Measurements from ENCODE around the gene SLC30A2.

DNA sequence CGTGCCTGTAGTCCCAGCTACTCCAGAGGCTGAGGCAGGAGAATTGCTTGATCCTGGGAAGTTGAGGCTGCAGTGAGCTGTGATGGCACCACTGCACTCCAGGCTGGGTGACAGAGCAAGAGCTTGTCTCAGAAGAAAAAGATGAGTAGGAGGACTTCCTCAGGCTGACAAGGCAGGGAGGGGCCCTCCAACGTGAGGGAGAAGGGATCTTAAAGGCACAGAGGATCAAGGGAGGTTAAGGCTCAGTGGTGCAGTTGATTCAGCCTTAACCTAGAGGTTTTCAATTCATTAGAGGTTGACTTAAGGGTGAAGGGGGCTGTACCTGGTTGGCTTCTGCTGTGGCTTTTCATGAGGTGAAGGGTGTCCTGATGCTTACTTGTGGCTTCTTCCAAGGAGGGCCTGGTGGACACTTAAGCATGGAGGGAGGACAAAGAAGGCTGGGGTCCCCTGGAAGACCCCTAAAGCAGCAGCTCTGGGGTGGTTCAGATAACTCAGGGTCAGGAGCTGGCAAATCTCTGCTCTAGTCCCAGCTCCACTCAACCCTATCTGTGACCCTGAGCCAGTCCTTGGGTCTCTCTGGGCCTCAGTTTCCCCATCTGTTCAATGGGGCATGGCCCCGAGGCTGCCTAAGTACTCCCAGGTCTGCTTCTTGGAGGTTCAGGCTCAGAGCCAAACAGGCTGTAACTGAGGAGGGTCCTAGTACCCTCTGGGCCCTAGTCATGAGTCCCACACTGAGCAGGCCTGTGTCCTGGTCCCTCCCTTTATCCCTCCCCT lies 18.0 kb downstream of the SLC30A2 start:
- TF ChIP-seq, protein P1, sequence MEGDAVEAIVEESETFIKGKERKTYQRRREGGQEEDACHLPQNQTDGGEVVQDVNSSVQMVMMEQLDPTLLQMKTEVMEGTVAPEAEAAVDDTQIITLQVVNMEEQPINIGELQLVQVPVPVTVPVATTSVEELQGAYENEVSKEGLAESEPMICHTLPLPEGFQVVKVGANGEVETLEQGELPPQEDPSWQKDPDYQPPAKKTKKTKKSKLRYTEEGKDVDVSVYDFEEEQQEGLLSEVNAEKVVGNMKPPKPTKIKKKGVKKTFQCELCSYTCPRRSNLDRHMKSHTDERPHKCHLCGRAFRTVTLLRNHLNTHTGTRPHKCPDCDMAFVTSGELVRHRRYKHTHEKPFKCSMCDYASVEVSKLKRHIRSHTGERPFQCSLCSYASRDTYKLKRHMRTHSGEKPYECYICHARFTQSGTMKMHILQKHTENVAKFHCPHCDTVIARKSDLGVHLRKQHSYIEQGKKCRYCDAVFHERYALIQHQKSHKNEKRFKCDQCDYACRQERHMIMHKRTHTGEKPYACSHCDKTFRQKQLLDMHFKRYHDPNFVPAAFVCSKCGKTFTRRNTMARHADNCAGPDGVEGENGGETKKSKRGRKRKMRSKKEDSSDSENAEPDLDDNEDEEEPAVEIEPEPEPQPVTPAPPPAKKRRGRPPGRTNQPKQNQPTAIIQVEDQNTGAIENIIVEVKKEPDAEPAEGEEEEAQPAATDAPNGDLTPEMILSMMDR (conservative IDR thresholded peaks at IDR 0.05; ENCODE audit: low read depth in 2 of 2): no peak
- TF ChIP-seq EZH2 (IDR thresholded peaks at IDR 0.05; ENCODE audit: low read depth, unreplicated experiment): no peak
- TF ChIP-seq POLR2AphosphoS5 (IDR thresholded peaks at IDR 0.05; ENCODE audit: low read depth): no peak
- no peak for TF ChIP-seq ZNF331 (CRISPR knock-in tag; IDR thresholded peaks at IDR 0.05; ENCODE audit: low read depth)
- no peak for TF ChIP-seq EZH2phosphoT487 (IDR thresholded peaks at IDR 0.05; ENCODE audit: unreplicated experiment)
